Measurements from ENCODE around the gene CLIP3. TPM values are rescaled to one million over a fixed set of nuclear protein-coding genes. Genes with fewer than 3 reads are reported as not detected.

Gene CLIP3
- total and polyA plus RNA-seq, 12 donors: 1.3 to 20.1 (median 7.8) TPM

- Histone ChIP-seq H3K27ac (no peak overlapping the region), H3K4me3 (no peak overlapping the region), H3K9me3 (replicated peaks in 1 of 3) (no peaks in the 10 kb centered on the region), H3K27me3 (no peaks in the 10 kb centered on the region), H3K4me1 (replicated peaks in 1 of 2) (peaks cover 0 to 10% of the 10 kb centered on the region in 2 donors), H3K36me3 (replicated peaks in 1 of 2) (no peaks in the 10 kb centered on the region)
- DNase-seq: no peak
- WGBS, 4 donors: 80 to 99% (median 95%) methylated on average over 5 to 11 of the region's 11 CpGs
- intact Hi-C loops (cut with DNase I): loop anchor here in 1 of 2 donors (10.0 kb wide), 1 partner anchor 47 kb away; the partner anchor contains the start of genes OVOL3, POLR2I and TBCB
- TF ChIP-seq CTCF (IDR thresholded peaks at IDR 0.05) (no peak), POLR2A (IDR thresholded peaks at IDR 0.05) (no peak)
These were observed 35.0 kb upstream of the CLIP3 start for GRCh38 chr19:36067681-36068080.

- 92 to 93% (median 92%) methylated on average over 8 of the region's 8 CpGs for WGBS, 4 donors
- TF ChIP-seq POLR2A (IDR thresholded peaks at IDR 0.05) (no peak), CTCF (IDR thresholded peaks at IDR 0.05) (no peak)
- no peaks in the 10 kb centered on the region for H3K27me3 ChIP-seq
- no peak overlapping the region for H3K4me3 ChIP-seq
- no peak for DNase-seq
- intact Hi-C loops (cut with DNase I): loop anchor here in 1 of 2 donors (10.0 kb wide), 1 partner anchor 50 kb away; the partner anchor contains the start of genes OVOL3, POLR2I and TBCB
- H3K9me3 ChIP-seq (replicated peaks in 1 of 3): no peaks in the 10 kb centered on the region
- H3K36me3 ChIP-seq (replicated peaks in 1 of 2): no peaks in the 10 kb centered on the region
- H3K27ac ChIP-seq: no peak overlapping the region
- H3K4me1 ChIP-seq (replicated peaks in 1 of 2): no peaks in the 10 kb centered on the region
These were observed 32.2 kb upstream of the CLIP3 start for GRCh38 chr19:36064826-36065225.

- 84 to 100% (median 95%) methylated on average over 2 of the region's 2 CpGs for WGBS, 4 donors
- intact Hi-C loops (cut with DNase I): loop anchor here in 1 of 2 donors (10.0 kb wide), 1 partner anchor 53 kb away; the partner anchor contains the start of genes OVOL3, POLR2I and TBCB
- Histone ChIP-seq H3K27me3 (no peaks in the 10 kb centered on the region), H3K4me1 (replicated peaks in 1 of 2) (no peaks in the 10 kb centered on the region), H3K9me3 (replicated peaks in 1 of 3) (no peaks in the 10 kb centered on the region), H3K36me3 (replicated peaks in 1 of 2) (no peaks in the 10 kb centered on the region), H3K27ac (no peak overlapping the region), H3K4me3 (no peak overlapping the region)
- no peak for TF ChIP-seq POLR2A (IDR thresholded peaks at IDR 0.05)
- TF ChIP-seq CTCF (IDR thresholded peaks at IDR 0.05): no peak
- no peak for DNase-seq
These were observed 28.7 kb upstream of the CLIP3 start for GRCh38 chr19:36061367-36061766.

GRCh38 chr19:36060430-36060829, 27.8 kb upstream of the CLIP3 start:
- WGBS, 4 donors: 63 to 80% (median 75%) methylated on average over 4 of the region's 4 CpGs
- Histone ChIP-seq H3K27ac (no peak overlapping the region), H3K9me3 (replicated peaks in 1 of 3) (no peaks in the 10 kb centered on the region), H3K36me3 (replicated peaks in 1 of 2) (no peaks in the 10 kb centered on the region), H3K4me1 (replicated peaks in 1 of 2) (peaks cover 0 to 2% of the 10 kb centered on the region in 2 donors), H3K4me3 (no peak overlapping the region), H3K27me3 (no peaks in the 10 kb centered on the region)
- DNase-seq: peak; percentile 40 to 76 (median 70)
- intact Hi-C loops (cut with DNase I): loop anchor here in 1 of 2 donors (10.0 kb wide), 1 partner anchor 54 kb away; the partner anchor contains the start of genes OVOL3, POLR2I and TBCB
- TF ChIP-seq POLR2A (IDR thresholded peaks at IDR 0.05) (no peak), CTCF (IDR thresholded peaks at IDR 0.05) (peak; percentile 19 to 72 (median 58))

All from adrenal gland (tissue), 12 donors.